HG02852 (cell line): Measurements from ENCODE around the gene FSD2.
A peak's percentile ranks its signal among the peaks of the same experiment; 100 is the strongest.
"Not testable (repeated sequence)": the region's sequence is repeated elsewhere in the genome, so short reads cannot be mapped to it uniquely, and the experiment has no call there.

Source experiments
- ATAC-seq: cut with Tn5 transposase; IDR thresholded peaks from one replicate; pipeline ENCODE4 v1.9.1; 2021; ENCODE audit warnings: mild to moderate bottlenecking, moderate library complexity; ENCODE audit not compliant: unreplicated experiment

Gene FSD2

DNA sequence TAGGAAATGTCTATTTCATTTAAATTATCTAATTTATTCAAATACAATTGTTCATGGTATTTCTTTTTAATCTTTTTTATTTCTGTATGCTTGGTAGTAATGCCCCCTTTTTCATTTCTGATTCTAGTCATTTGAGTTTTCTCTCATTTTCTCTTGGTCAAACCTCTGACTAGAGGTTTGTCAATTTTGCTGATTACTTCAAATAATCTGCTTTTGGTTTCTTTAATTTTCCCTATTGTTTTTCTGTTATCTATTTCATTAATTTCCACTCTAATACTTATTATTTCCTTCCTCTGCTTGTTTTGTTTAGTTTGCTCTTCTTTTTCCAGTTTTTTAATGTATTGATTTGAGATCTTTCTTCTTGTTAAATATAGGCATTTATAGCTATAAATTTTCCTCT, 12.1 kb downstream of the FSD2 start:
- no peak for ATAC-seq

GRCh38 chr15:82792068-82792467, 13.8 kb downstream of the FSD2 start:
- no peak for ATAC-seq

GRCh38 chr15:82790321-82790720, 15.5 kb downstream of the FSD2 start:
- ATAC-seq = no peak

DNA sequence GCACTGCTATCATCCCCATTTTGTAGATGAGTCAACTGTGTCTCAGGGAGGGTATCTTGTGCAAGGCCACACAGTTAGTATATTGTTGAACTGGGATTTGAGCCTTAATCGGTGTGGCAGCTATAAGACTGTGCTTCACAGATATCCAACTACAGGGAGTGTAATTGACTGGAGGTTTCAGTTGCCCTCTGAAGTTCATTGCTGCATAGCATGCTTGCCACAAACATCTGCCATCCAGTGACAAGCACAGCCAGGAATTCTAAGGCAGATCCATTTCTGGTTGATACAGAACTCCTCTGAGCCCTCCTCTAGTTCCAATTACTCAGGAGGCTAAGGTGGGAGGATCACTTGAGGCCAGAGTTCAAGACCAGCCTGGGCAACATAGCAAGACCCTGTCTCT, 16.4 kb downstream of the FSD2 start:
- no peak for ATAC-seq

- no peak for ATAC-seq
These were observed 17.4 kb downstream of the FSD2 start for GRCh38 chr15:82788496-82788895.

DNA sequence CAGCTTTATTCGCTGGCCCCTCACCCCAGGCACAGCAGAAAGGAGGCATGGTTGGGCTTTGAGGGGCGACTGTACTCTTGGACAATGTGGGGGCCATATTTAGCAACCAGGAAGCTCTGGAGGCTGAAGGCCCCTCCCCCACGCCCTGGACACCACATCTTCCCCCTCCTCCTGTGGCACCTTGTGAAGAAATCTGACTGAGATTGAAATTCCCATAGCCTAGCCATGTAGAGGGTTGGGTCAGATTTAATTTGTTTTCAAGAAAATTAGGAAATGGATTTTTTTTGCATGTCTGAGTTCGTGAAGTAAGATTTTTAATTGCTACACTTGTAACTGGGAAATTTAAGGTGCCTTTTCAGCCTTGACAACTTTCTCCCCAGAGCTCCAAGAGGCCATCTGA, 24.5 kb downstream of the FSD2 start:
- ATAC-seq = no peak

- ATAC-seq = no peak
These were observed 27.1 kb downstream of the FSD2 start for GRCh38 chr15:82778755-82779154.

DNA sequence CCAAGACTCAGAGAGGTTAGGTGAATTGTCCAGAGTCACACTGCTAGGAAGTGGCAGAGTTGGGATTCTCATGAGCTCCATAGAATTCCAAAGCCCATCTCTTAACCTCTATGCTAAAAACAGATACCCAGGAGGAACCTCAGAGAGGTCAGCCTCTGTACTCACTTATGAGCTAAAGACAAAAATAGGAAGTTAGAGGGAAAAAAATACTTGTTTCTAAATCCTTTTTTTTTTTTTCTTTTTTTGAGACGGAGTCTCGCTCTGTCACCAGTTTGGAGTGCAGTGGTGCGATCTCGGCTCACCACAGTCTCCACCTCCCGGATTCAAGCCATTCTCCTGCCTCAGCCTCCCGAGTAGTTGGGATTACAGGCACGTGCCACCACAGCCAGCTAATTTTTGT, 31.4 kb downstream of the FSD2 start:
- no peak for ATAC-seq

DNA sequence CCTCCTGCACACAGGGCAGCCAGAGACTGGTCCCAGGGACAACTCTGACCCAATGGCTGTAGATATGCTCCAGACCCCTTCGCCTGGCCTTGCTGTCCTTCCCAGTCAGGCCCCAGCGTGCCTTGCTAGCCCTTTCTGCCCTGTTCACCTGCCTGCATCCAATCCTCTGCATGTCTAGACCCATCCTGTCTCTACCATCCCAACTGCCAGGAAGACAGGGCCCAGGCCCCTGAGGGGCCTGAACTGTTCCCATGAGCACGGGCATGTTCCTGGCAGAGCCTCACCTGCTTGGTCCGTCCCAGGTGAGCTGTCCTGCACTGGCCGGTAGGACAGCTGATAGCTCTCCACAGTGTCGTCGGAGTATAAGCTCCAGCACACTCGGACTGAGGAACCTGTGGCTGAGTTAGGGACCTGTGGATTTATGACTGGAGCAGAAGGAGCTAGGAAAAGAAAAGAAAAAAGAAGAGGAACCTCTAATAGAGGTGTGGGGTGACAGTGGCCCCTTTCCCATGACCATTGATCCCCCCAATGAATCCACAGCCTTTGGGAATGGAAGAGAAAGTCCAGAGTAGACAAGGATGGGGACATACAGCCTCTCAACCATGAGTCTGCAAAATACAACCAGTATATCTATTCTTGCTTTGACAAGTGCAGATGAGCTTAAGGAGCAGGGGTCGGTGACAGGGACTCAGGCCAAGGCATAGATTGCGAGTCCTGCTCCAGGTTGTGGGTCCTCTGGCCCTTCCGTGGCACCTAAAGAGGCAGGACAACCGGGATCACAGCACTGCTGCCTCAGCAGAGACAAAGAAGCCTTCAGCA, 33.9 kb downstream of the FSD2 start:
- no peak for ATAC-seq

DNA sequence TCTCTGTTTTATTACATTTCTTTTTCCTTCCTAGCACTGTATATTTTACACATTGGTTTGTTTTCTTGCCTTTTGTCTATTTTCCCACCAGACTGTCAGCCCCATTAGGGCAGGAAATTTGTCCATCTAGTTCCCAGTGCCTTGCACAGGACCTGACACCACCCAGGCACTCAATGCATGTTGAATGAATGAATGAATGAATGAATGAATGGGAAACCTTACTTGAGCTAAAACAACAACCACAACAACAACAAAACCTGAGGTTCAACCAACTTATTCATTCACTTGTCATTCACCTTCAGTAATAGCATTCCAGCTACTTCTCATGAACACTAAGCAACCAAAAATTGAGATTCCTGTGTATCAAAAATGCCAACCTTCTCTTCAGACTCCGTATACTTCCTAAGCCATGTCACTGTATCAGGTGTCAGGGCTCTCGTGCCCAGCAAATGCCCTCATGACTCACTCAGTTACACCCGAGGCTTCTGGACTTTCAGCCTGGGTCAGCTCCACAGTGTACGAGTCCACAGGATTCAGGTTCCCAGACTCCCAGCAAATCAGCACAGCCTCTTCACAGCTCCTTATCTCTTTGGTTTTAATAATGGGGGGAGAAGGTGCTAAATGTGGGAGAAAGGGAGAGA, 37.3 kb downstream of the FSD2 start:
- ATAC-seq = no peak

- no peak for ATAC-seq
These were observed 38.6 kb downstream of the FSD2 start for GRCh38 chr15:82767163-82767829.

GRCh38 chr15:82766201-82766600, 39.7 kb downstream of the FSD2 start:
- ATAC-seq = not testable (repeated sequence)

- no peak for ATAC-seq
These were observed 41.1 kb downstream of the FSD2 start for GRCh38 chr15:82764740-82765139.

DNA sequence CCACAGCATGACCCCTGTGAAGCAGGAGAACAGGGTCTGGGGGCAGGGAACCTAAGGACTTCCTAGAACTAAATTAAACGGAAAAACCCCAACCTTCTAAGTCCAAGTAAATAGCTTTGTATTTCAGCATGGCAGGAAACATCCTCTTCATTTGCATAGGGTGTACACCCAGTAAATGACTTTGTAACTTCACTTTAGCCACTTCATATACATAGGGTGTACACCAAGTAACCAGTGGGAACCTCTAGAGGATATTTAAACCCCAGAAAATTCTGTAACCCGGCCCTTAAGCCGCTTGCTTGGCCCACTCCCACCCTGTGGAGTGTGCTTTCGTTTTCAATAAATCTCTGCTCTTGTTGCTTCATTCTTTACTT, 41.8 kb downstream of the FSD2 start:
- ATAC-seq = no peak

GRCh38 chr15:82763361-82764116, 42.3 kb downstream of the FSD2 start:
- no peak for ATAC-seq

DNA sequence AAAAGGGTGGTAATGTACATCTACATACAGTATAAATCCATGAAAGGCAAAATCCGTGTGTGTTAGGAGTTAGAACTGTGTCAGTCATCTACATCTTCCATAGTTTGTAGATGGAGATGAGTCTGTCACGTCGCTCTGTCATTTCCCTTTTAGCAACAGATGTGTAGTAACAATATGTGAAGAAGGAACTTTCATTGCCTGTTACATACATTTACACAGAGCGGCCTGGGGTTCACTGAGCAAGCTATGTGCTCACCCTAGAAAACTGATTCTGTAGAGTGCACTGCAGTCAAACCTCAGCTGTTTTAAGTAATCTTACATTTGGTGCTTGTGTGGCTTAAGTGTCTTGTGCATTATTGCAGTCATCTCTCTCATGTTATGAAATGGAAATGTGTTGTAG, 54.6 kb downstream of the FSD2 start:
- no peak for ATAC-seq

DNA sequence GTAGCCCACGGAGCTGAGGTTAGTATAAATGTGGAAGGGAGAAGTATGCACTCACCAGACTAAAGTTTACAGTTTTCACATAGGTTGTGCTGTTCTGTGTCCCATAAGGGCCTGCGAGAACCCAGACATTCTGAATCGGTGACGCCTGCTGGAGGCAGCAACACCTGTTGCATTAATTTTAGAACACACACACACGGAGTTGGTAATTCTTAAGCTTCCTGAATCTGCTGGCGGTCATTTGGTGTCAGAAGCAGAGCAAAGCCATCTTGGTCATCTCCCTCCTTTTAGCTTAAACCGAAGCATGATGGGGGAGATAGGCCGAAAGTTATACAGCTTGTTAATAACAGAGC, 55.1 kb downstream of the FSD2 start:
- ATAC-seq = peak; percentile 30

DNA sequence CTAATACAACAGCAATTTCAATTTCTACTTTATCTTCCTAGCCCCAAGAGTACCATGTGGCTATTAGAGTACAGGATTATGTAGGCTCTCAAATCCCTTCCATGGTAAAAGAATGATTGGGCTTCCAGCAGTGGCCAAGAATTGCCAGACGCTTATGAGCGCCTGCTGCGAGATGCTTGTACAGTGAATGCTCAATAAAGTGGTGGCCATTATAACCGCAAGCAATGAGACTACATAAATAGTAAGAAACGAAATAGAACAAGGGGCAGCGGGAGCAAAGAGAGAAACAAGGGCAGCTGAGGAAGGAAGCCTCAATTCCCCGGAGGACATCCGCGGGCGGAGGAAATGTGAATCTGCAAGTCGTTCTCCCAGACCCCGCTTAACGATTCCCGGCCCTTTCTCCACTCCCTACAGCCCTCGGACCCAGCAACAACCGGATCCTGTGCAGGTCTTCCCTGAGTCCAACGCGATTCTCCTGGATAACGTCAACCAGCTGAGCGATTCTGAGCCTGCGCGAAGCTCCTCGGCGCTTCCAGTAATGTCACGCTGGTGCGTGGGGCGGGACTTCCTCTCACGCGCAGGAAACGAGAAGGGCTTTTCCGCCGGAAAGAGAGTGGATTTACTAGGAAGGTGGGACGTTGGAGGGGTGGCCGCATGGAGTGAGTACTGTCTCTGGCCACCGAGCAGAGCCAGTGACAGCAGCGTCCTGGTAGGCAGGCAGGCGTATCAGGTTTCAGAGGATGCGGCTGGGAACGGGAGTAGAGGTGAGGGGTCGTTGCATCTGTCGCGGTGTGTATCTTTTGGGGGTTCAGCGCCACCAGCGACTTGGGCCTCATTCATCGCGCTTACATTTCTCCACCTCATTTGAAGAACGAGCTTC, 55.7 kb downstream of the FSD2 start:
- peak; percentile 89 for ATAC-seq

DNA sequence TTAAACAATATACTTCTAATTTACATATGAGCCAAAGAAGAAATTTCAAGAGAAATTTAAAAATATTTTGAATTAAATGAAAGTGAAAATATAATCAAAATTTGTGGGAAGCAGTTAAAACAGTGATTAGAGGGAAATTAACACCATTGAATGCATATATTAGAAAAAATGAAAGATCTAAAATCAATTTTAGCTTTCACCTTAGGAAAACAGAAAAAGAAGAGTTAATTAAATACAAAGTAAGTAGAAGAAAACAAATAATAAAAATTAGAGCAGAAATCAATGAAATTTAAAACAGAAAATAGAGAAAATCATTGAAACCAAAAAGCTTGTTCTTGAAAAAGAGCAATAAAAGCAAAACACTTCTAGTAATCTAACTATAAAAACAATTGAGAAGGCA, 57.6 kb downstream of the FSD2 start:
- ATAC-seq = no peak

DNA sequence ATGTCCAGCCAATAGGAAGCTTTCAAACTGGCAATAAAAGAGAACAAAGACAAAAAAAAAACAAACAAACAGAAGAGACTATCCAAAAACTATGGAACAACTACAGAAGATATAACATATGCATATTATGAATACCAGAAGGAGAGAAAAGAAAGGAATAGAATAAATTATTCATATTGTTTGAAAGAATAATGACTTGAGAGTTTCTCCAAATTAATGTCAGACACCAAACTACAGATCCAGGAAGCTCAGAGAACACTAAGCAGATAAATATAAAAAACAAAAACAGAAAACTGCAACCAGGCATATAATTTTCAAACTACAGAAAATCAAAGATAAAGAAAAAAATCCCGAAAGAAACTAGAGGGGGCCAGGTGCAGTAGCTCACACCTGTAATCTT, 62.1 kb downstream of the FSD2 start:
- no peak for ATAC-seq

DNA sequence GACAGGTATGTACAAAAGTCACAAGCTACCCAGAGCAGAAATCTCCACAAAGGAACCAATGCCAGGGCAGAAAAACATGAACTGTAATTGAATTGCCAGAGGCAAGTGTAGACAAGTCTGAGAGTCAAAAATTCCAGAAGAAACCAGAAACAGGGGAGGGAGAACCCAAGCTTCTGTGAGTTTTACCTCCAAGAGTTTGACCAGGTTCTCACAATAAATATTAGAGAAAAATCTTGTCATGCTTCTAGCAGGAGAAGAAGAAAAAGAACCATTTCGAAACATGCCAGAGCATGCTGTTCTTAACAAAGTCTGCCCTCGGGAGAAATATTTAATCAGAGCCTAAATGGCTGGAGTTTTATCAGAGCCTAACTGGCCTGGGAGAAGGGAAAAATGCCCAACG, 63.7 kb downstream of the FSD2 start:
- ATAC-seq = no peak
